Measurements from ENCODE around the gene ADRA2C. TPM values are rescaled to one million over a fixed set of nuclear protein-coding genes. Genes with fewer than 3 reads are reported as not detected.

The ADRA2C gene
- total RNA-seq, 1 experiment from 2014 or later = 28.1 TPM

DNA sequence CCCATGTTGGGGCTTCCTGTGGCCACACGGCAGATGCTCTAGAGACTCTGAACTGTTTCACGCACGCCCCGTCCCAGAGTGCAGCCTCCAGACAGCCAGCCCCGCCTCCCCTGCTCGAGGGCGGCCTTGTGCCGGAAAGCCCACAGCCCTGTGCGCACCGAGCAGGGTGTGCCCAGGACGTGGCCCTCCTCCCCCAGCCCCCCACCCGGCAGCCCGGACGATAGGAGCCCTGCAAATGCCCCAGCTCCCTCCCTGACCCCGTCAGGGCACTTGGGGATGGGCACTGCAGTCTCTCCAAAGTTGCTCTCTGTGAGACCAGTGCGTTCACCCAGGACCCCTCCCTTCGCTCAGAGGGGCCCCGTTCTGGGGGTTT is 37.3 kb downstream of the ADRA2C start:
- no peak overlapping the region for H3K4me2 ChIP-seq (ENCODE audit: low read length)
- ChIA-PET RAD21 (ENCODE audit: low non-redundant PET in 1 of 2, low total read pairs in 2 of 2, uncharacterized antibody in 2 of 2, unreplicated experiment in 2 of 2) (no interaction called here), POLR2A (no interaction called here)

More for the DNA sequence above, 37.3 kb downstream of the ADRA2C start:
- intact Hi-C loops (cut with micrococcal nuclease) = no loop called here
- H3K4me3 ChIP-seq (replicated peaks in 1 of 2; ENCODE audit: low read depth in 1 of 2, low read length in 2 of 2) = no peak overlapping the region
- CTCF ChIA-PET = no interaction called here
- H3K27me3 ChIP-seq (ENCODE audit: insufficient read depth, low read length) = peaks cover 12% of the 10 kb centered on the region
- H3K36me3 ChIP-seq (ENCODE audit: control insufficient read depth in 1 of 2, insufficient read depth in 2 of 2, low read length in 2 of 2) = no peaks in the 10 kb centered on the region
- H3K4me1 ChIP-seq (ENCODE audit: control insufficient read depth in 1 of 2, insufficient read depth in 2 of 2, low read length in 2 of 2) = no peaks in the 10 kb centered on the region
- no peak overlapping the region for H2AFZ ChIP-seq (ENCODE audit: low read depth, low read length, poor library complexity, severe bottlenecking)
- H3K9me3 ChIP-seq (ENCODE audit: control insufficient read depth in 1 of 2, insufficient read depth in 1 of 2, low read depth in 1 of 2, low read length in 2 of 2) = no peaks in the 10 kb centered on the region
- BruUV-seq (replicated peaks) = no TSS peak
- H4K20me1 ChIP-seq (ENCODE audit: insufficient read depth) = no peaks in the 10 kb centered on the region
- H3K9ac ChIP-seq (ENCODE audit: low read length) = no peak overlapping the region
- no peaks in the 10 kb centered on the region for H3K9me2 ChIP-seq (ENCODE audit: insufficient read depth)
- ATAC-seq = no peak
- H3K79me2 ChIP-seq (ENCODE audit: insufficient read depth, low read length) = no peaks in the 10 kb centered on the region
- TF ChIP-seq, protein P1, sequence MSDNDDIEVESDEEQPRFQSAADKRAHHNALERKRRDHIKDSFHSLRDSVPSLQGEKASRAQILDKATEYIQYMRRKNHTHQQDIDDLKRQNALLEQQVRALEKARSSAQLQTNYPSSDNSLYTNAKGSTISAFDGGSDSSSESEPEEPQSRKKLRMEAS (IDR thresholded peaks at IDR 0.05) = no peak
- TF ChIP-seq SP1 (IDR thresholded peaks at IDR 0.05; ENCODE audit: low read depth) (no peak), SIN3A (IDR thresholded peaks at IDR 0.05; ENCODE audit: low read depth) (no peak), JUND (IDR thresholded peaks at IDR 0.05) (no peak), YY1 (IDR thresholded peaks at IDR 0.05; ENCODE audit: extremely low read depth, insufficient replicate concordance, low read depth, low read length) (no peak), ELF1 (IDR thresholded peaks at IDR 0.05; ENCODE audit: borderline replicate concordance, low read depth) (no peak), FOSL1 (IDR thresholded peaks at IDR 0.05; ENCODE audit: low read depth) (no peak), SRF (IDR thresholded peaks at IDR 0.05; ENCODE audit: low read depth) (no peak), CEBPB (IDR thresholded peaks at IDR 0.05; ENCODE audit: low read depth) (no peak), ATF3 (IDR thresholded peaks at IDR 0.05) (no peak), EZH2 (IDR thresholded peaks at IDR 0.05) (no peak), ZBTB33 (IDR thresholded peaks at IDR 0.05; ENCODE audit: extremely low read depth, insufficient replicate concordance, low read length) (no peak), CBX3 (IDR thresholded peaks at IDR 0.05; ENCODE audit: low read depth) (no peak), REST (IDR thresholded peaks at IDR 0.05; ENCODE audit: low read depth) (no peak), EGR1 (IDR thresholded peaks at IDR 0.05; ENCODE audit: low read depth) (no peak), ZFX (IDR thresholded peaks at IDR 0.05) (no peak), TCF7L2 (IDR thresholded peaks at IDR 0.05; ENCODE audit: borderline replicate concordance, extremely low read depth, insufficient read depth, insufficient read length) (no peak), POLR2AphosphoS5 (IDR thresholded peaks at IDR 0.05; ENCODE audit: low read depth, low read length) (no peak)
- no peak for DNase-seq (ENCODE audit: low read depth, low spot score)
- H3K27ac ChIP-seq (ENCODE audit: low read depth, low read length) = no peak overlapping the region

All from HCT116 (cell line).